Muscle of leg (tissue), 16 donors: ENCODE results near the gene GEN1. TPM values are rescaled to one million over a fixed set of nuclear protein-coding genes. Genes with fewer than 3 reads are reported as not detected.

ENCODE experiments used
- DNase-seq: peaks from one replicate; pipeline ENCODE4 v3.0.0; 2013
- H3K27ac ChIP-seq: one replicate; pipeline ENCODE4 v1.5.1; 2013; ENCODE audit warnings: mild to moderate bottlenecking, low read length, control low read depth
- H3K27me3 ChIP-seq: one replicate; pipeline ENCODE4 v1.6.1; 2013; ENCODE audit warnings: low read length; ENCODE audit not compliant: control insufficient read depth, insufficient read depth
- H3K36me3 ChIP-seq: one replicate; pipeline ENCODE4 v1.6.1; 2013; ENCODE audit warnings: low read length; ENCODE audit not compliant: control insufficient read depth, insufficient read depth
- H3K4me1 ChIP-seq: one replicate; pipeline ENCODE4 v1.6.1; 2013; ENCODE audit warnings: low read length; ENCODE audit not compliant: control insufficient read depth, insufficient read depth
- H3K4me3 ChIP-seq: one replicate; pipeline ENCODE4 v1.5.1; 2013; ENCODE audit warnings: low read length, control low read depth
- H3K9me3 ChIP-seq: replicated peaks from 2 replicates; pipeline ENCODE4 v1.6.1; 2013; ENCODE audit warnings: low read depth, low read length; ENCODE audit not compliant: control insufficient read depth
- WGBS: methylation state at CpG from one replicate; pipeline ENCODE4 v1.1.5; 2013; ENCODE audit warnings: missing lambda C conversion rate; ENCODE audit not compliant: insufficient coverage; 5-methylcytosine and 5-hydroxymethylcytosine counted together
- long read RNA-seq, 11 donors: transcript quantifications; one replicate each; lab custom pipeline, GENCODE V29; 2026
- polyA plus RNA-seq, 8 donors: library from polyadenylated mRNA; unstranded; fragments of 120-200 nt; gene quantifications; one replicate each; pipeline versions ENCODE4 v1.2.1 to v1.2.3, GENCODE V29; 2013; ENCODE audit warnings: inconsistent platforms in 1 of 8, low replicate concordance in 1 of 8; ENCODE audit not compliant: insufficient read length in 8 of 8, insufficient read depth in 1 of 8
- total RNA-seq: library from RNA; stranded (reverse); fragments of 120-200 nt; gene quantifications from one replicate; pipeline ENCODE4 v1.2.4, GENCODE V29; 2013

The GEN1 gene
- total RNA-seq (10.3 TPM), polyA plus RNA-seq (10 to 100 TPM in 3 of 8 donors, 1 to 10 TPM in 5; 6.5 to 16.7 (median 9.3) TPM)
- long read RNA-seq, donor 1, full-length matches to known transcripts: 1 of 1 reads
- long read RNA-seq, donor 1, partial matches to known transcripts: 0 of 1 reads
- long read RNA-seq, donor 1, other reads (novel, unspliced or antisense): 0 of 1 reads
- long read RNA-seq, donor 2: 0 reads
- long read RNA-seq, donor 3, full-length matches to known transcripts: 6 of 6 reads
- long read RNA-seq, donor 3, partial matches to known transcripts: 0 of 6 reads
- long read RNA-seq, donor 3, other reads (novel, unspliced or antisense): 0 of 6 reads
- long read RNA-seq, donor 4, full-length matches to known transcripts: 5 of 5 reads
- long read RNA-seq, donor 4, partial matches to known transcripts: 0 of 5 reads
- long read RNA-seq, donor 4, other reads (novel, unspliced or antisense): 0 of 5 reads
- long read RNA-seq, donor 5, full-length matches to known transcripts: 5 of 5 reads
- long read RNA-seq, donor 5, partial matches to known transcripts: 0 of 5 reads
- long read RNA-seq, donor 5, other reads (novel, unspliced or antisense): 0 of 5 reads
- long read RNA-seq, donor 6, full-length matches to known transcripts: 3 of 3 reads
- long read RNA-seq, donor 6, partial matches to known transcripts: 0 of 3 reads
- long read RNA-seq, donor 6, other reads (novel, unspliced or antisense): 0 of 3 reads
- long read RNA-seq, donor 7: 0 reads
- long read RNA-seq, donor 8, partial matches to known transcripts: 0 of 2 reads
- long read RNA-seq, donor 8, other reads (novel, unspliced or antisense): 0 of 2 reads
- long read RNA-seq, donor 9, partial matches to known transcripts: 0 of 3 reads
- long read RNA-seq, donor 9, other reads (novel, unspliced or antisense): 0 of 3 reads
- long read RNA-seq, donor 10, transcript GEN1-208 (1 exons, 1,864 nt): major isoform, 6 of 6 reads
- long read RNA-seq, donor 10, partial matches to known transcripts: 0 of 6 reads
- long read RNA-seq, donor 10, other reads (novel, unspliced or antisense): 0 of 6 reads
- long read RNA-seq, donor 11, full-length matches to known transcripts: 2 of 2 reads
- long read RNA-seq, donor 11, partial matches to known transcripts: 0 of 2 reads
- long read RNA-seq, donor 11, other reads (novel, unspliced or antisense): 0 of 2 reads

GRCh38 chr2:17753803-17754663, at the start of gene GEN1, which contains the start of gene SMC6:
GEN1 (plus strand) TSS chr2:17754138; CDS start chr2:17759944, 5,806 bp downstream.
SMC6 (minus strand) TSS chr2:17753810; CDS start chr2:17745946, 7,864 bp downstream.
- Histone ChIP-seq H3K4me3 (peak within 1 kb of the TSS; percentile 85), H3K36me3 (no peaks in the 10 kb centered on the region), H3K27ac (peak within 1 kb of the TSS; percentile 98), H3K9me3 (no peaks in the 10 kb centered on the region), H3K4me1 (peaks cover 6% of the 10 kb centered on the region), H3K27me3 (no peaks in the 10 kb centered on the region)
- peak; percentile 95 for DNase-seq
- WGBS: under 1% methylated on average over 75 of the region's 76 CpGs

GRCh38 chr2:17706845-17707244, 47.1 kb upstream of the GEN1 start:
- Histone ChIP-seq H3K27me3 (no peaks in the 10 kb centered on the region), H3K4me1 (no peaks in the 10 kb centered on the region), H3K27ac (no peak overlapping the region), H3K4me3 (no peak overlapping the region), H3K9me3 (no peaks in the 10 kb centered on the region), H3K36me3 (peaks cover 33% of the 10 kb centered on the region)
- no CpG with 5 or more reads among the region's 4 CpGs for WGBS
- no peak for DNase-seq

- Histone ChIP-seq H3K4me1 (no peaks in the 10 kb centered on the region), H3K36me3 (peaks cover 38% of the 10 kb centered on the region), H3K9me3 (no peaks in the 10 kb centered on the region), H3K27me3 (no peaks in the 10 kb centered on the region), H3K27ac (no peak overlapping the region), H3K4me3 (no peak overlapping the region)
- DNase-seq: no peak
- WGBS: no CpG with 5 or more reads among the region's 1 CpG
Observed at GRCh38 chr2:17708501-17708900, 45.4 kb upstream of the GEN1 start.

- Histone ChIP-seq H3K9me3 (no peaks in the 10 kb centered on the region), H3K36me3 (peaks cover 46% of the 10 kb centered on the region), H3K4me1 (no peaks in the 10 kb centered on the region), H3K27ac (no peak overlapping the region), H3K27me3 (no peaks in the 10 kb centered on the region), H3K4me3 (no peak overlapping the region)
- 79% methylated on average over 2 of the region's 2 CpGs for WGBS
- no peak for DNase-seq
Observed at GRCh38 chr2:17709897-17710296, 44.0 kb upstream of the GEN1 start.

- no peaks in the 10 kb centered on the region for H3K4me1 ChIP-seq
- no peaks in the 10 kb centered on the region for H3K27me3 ChIP-seq
- H3K36me3 ChIP-seq: peaks cover 43% of the 10 kb centered on the region
- H3K27ac ChIP-seq: no peak overlapping the region
- H3K9me3 ChIP-seq: no peaks in the 10 kb centered on the region
- no peak overlapping the region for H3K4me3 ChIP-seq
- no peak for DNase-seq
- WGBS: 92% methylated on average over 6 of the region's 9 CpGs
Observed at GRCh38 chr2:17710547-17711248, 43.2 kb upstream of the GEN1 start.

- Histone ChIP-seq H3K9me3 (no peaks in the 10 kb centered on the region), H3K4me3 (no peak overlapping the region), H3K4me1 (no peaks in the 10 kb centered on the region), H3K27me3 (no peaks in the 10 kb centered on the region), H3K36me3 (peaks cover 51% of the 10 kb centered on the region), H3K27ac (no peak overlapping the region)
- WGBS: 100% methylated on average over 1 of the region's 1 CpG
- no peak for DNase-seq
Observed at GRCh38 chr2:17713291-17713690, 40.6 kb upstream of the GEN1 start.

GRCh38 chr2:17717666-17718065, 36.3 kb upstream of the GEN1 start:
- Histone ChIP-seq H3K9me3 (no peaks in the 10 kb centered on the region), H3K27me3 (no peaks in the 10 kb centered on the region), H3K4me3 (no peak overlapping the region), H3K4me1 (no peaks in the 10 kb centered on the region), H3K36me3 (peaks cover 47% of the 10 kb centered on the region), H3K27ac (no peak overlapping the region)
- WGBS: no CpG with 5 or more reads among the region's 4 CpGs
- no peak for DNase-seq

- no peaks in the 10 kb centered on the region for H3K4me1 ChIP-seq
- no peaks in the 10 kb centered on the region for H3K9me3 ChIP-seq
- no peak overlapping the region for H3K4me3 ChIP-seq
- no peak for DNase-seq
- H3K36me3 ChIP-seq: peaks cover 41% of the 10 kb centered on the region
- no CpG with 5 or more reads among the region's 5 CpGs for WGBS
- no peaks in the 10 kb centered on the region for H3K27me3 ChIP-seq
- H3K27ac ChIP-seq: no peak overlapping the region
Observed at GRCh38 chr2:17718689-17719088, 35.2 kb upstream of the GEN1 start.
